SW480 (cell line): ENCODE data around the gene TRIM41.

Experiments
- DNase-seq: peaks from one replicate; pipeline ENCODE4 v3.0.0-alpha.2; 2016; ENCODE audit warnings: low spot score

The TRIM41 gene

GRCh38 chr5:181233088-181233800 lies 10.2 kb downstream of the TRIM41 start:
- DNase-seq = no peak

DNA sequence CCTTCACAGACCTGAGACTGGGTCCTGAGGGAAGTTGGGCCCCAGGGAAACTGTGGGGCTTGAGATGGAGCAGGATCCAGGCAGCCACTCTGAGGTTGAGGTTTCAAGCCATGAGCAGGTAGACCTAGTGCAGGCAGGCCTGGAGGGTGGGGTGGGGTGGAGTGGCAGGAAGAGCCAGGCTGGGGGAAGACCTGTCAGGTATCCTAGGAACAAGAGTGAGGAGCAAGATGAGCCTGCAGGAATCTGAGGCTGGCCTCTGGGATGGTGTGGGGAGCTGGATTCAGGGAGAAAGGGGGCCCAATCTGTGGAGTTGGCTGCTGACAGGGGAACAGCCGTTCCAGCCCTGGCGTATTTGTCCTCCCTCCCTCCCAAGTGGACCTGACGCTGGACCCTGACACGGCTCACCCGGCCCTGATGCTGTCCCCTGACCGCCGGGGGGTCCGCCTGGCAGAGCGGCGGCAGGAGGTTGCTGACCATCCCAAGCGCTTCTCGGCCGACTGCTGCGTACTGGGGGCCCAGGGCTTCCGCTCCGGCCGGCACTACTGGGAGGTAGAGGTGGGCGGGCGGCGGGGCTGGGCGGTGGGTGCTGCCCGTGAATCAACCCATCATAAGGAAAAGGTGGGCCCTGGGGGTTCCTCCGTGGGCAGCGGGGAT lies 10.8 kb downstream of the TRIM41 start:
- no peak for DNase-seq

DNA sequence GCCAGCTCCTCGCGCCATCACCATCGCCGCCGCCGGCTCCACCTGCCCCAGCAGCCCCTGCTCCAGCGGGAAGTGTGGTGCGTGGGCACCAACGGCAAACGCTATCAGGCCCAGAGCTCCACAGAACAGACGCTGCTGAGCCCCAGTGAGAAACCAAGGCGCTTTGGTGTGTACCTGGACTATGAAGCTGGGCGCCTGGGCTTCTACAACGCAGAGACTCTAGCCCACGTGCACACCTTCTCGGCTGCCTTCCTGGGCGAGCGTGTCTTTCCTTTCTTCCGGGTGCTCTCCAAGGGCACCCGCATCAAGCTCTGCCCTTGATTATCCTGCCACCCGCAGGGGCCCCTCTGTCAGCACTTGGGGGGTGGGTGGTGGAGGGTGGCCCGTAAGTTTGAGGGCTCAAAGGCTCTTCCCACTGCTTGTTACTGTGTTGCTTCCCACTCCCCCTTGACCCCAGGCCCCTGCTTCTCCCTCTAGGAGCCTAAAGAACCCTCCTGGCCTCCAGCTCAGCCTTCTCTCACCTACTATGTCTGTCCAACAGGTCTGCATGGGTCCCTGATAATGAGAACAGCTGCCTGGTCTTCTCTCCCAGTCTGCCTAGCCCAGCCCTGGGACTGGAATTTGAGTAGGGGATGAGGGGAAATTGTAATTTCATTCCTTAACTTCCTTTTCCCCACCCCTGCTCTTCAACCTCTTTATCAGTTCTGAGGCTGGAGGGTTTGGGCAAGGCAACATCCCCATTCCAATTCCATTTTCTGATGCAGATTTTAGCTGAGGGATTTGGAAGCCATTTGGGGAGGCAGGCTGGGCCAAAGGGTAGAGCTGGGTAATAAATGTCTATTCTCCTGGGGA lies 11.6 kb downstream of the TRIM41 start:
- DNase-seq = no peak

GRCh38 chr5:181235323-181235688 lies 12.2 kb downstream of the TRIM41 start:
- DNase-seq = peak; percentile 30

DNA sequence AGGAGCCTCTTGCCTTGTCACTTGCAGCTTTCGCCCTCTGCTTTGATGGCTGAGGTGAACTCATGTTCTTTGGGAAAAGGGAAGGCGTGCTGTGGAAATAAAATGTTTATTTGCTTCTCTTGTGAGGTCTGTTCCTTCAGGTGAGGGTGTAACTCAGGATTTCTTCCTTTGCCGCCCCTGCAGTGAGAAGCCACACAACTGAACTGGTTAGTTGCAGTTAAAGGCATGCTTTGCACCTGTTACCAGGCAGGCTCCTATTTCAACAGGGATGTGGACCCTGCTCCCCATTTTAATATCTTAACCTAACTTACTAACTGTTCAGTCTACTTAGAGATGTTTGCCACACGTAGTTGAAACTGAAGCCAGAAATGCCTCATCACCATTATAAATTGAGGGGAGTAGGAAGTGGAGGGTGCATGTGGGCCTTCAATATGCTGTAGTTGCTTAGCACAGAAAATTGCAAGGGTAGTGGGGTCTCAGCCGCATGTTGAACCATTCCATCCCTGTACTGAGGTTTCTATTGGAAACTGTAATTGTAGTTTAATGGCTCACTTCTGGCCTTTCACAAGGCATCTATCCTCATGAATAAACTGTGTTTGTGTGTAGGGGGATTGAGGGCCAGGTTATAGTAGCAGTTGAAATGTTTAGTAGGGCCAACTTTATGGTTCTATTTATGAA lies 12.7 kb downstream of the TRIM41 start:
- DNase-seq = no peak

DNA sequence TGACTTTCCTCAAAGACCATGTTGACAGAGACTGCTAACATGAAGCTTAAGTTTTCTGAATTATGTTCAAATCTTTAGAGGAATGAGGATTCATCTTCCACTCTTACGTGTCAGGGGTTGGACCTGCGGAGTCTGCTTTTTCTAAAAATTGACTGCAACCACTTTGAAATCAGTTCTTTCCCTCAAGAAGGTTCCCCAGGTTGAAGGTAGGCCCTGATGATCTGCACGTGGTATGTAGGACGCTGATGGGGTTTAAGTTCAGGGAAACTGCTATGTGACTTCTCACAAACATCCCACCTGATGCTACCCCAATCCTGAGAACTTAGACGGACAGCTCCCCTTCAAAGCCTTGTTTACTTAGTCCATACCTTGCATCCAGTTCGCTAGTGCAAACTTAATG lies 13.4 kb downstream of the TRIM41 start:
- DNase-seq = no peak

GRCh38 chr5:181236954-181237641 lies 14.0 kb downstream of the TRIM41 start:
- DNase-seq = no peak

DNA sequence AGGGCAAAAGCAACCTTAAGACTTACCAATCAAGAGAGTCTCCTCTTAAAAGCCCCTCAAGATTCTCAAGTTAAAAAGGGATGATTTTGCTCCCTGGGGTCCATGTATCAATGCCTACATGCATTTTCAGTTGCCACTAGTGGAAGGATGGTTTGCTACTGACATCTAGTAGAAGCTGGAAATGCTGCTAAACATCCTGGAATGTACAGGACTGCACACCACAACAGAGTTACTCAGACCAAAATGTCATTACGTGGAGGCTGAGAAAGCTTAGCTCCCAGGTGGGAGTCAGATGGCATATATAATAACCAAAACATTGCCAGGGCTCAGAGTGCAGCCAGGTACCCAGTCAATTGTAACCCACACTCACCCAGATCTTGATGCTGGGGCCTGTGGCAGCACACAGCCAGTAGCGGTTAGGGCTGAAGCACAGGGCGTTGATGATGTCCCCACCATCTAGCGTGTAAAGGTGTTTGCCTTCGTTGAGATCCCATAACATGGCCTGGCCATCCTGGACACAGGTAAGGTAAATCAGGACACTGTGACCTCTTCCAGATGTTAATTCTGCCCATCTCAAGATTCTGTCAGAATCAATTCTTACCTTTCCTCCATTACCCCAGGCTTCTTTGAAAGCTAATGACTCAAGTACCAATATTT lies 14.8 kb downstream of the TRIM41 start:
- DNase-seq = no peak

- no peak for DNase-seq
Measured at GRCh38 chr5:181239062-181239663, 16.1 kb downstream of the TRIM41 start.

GRCh38 chr5:181241393-181241975 lies 18.4 kb downstream of the TRIM41 start:
- DNase-seq = no peak

GRCh38 chr5:181242031-181242451 lies 19.0 kb downstream of the TRIM41 start:
- DNase-seq = no peak

- DNase-seq = no peak
Measured at GRCh38 chr5:181243018-181243563, 20.0 kb downstream of the TRIM41 start.

- peak; percentile 93 for DNase-seq
Measured at GRCh38 chr5:181243564-181244343, 20.7 kb downstream of the TRIM41 start, which contains the start of gene RACK1. RACK1 (minus strand) TSS chr5:181243906; CDS start chr5:181243800, 106 bp downstream.

DNA sequence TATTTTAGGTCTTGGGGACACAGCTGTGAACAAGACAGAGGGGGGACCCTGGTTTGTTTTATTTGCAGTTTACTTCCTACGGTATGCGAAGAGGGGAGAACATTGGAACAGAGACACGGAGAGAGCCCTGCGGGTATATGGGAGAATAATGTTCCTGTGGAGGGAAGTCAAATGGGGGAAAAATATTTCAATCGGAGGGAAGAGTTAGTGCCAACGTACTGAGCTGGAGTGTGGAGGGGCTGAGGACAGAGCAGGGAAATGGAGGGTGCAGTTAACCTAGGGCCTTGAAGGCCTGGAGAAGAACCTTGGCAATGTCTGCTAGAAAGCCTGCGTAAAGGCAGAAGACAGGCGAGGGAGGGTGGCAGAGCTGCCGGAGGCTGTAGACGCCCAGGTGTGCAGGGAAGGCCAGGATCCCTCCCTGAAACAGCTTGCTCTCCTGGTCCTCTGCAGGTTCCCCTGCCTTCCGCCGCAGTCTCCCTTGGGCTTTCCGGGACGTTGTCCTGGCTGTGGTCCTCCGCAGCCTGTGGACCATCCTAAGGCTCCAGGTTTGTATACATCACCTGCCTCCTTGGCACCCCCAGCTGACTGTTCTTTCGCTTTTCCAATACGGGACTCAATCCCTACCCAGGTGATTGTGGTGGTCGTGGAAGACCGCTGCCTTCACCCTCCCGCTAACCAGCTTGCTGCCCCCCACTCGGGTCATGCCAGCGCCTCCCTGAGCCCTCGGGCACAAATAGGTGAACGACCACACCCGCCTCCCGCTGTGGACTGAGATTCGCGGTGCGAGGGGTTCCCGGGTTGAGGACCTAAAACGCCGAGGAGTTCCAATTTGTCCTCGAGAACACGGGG lies 22.6 kb downstream of the TRIM41 start:
- DNase-seq = peak; percentile 66

DNA sequence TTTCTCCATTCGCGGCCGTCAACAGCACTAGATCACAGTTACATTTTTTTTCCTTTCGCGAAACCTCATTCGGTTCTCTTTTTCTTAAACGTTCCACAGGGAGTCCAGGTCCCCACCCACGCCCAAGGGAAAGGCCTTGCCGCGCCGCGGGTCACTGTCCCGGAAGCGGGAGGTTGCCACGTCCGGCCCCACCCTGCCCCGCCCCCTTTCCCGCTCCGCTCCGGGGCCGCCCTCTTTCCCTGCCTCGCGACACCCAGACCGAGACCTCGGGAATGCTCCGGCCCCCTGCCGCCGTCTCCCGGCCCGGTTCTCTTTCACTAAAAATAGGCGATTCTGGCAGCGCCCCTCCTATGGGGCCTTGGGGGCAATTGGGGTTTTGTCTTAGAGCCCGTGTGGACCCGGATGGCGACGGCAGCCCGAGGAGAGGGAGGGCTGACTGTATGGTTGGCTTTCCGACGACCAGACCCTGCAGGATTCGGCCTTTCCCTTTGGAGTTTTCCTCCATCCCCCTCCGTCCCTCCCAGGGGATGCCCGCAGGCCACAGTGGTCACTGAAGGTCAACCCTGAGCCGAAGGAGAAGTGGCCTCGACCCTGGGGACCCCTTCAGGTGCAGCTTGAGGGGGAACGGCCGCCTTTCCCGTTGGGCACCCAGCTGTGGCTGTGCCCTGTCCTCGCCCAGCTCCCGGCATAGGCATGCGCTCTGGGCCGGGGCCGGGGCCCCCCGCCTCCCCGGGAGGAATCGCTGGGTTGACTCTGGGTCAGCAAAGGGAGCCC lies 23.4 kb downstream of the TRIM41 start:
- DNase-seq = peak; percentile 91

GRCh38 chr5:181248277-181248676 lies 25.2 kb downstream of the TRIM41 start:
- no peak for DNase-seq

GRCh38 chr5:181255276-181255675 lies 32.2 kb downstream of the TRIM41 start:
- no peak for DNase-seq
